Activated effector memory CD4-positive, alpha-beta T cell treated with anti-CD3 and anti-CD28 coated beads, Interleukin-2, amount 50 U/mL, for 16 hours (primary cell): ENCODE data around the gene CRIM1.

ENCODE experiments used
- DNase-seq: peaks from one replicate; pipeline ENCODE4 v3.0.0-alpha.2; 2020

Gene CRIM1

DNA sequence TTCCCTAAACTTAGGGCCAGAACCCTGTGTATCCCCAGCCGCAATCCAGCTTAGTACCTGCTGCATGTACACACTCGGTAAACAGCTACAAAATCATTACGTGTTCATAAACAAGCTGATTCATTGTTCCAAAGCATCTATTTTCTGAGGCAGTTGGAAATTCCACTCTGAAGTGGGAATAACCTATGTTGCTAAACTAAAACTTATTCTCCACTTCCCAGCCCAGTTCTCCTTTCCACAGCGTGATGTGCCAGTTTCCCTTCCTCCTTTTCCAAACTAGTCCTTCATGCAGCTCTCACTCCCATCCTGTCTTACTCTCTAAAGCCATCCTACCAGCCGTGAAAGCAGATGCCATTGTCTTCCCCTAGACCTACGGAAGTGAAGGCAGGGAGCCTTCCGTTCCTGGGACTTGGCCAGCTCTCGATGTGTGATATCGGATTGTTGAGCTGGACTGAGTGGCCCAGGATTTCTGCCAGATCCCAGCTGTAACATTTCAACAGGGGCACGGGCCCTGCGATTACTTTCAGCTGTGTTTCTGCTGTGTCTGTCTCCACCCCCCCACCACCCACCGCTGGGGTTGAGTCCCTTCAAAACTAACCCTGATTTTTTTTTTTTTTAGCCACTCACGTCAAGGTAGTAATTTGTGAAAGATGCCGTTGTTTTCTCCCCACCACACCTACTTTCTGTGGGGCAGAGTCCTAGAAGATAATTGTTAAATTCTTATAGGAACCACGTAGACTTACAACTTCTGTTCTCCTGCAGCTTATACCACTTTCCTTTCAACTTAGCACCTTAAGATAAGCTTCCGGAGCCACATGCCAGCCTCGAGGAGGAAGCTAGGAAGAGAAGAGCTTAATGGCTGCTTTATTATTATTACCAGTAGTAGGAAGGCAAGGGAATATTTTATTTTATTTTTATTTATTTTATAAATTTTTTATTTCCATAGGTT lies 100.9 kb downstream of the CRIM1 start:
- DNase-seq: no peak

DNA sequence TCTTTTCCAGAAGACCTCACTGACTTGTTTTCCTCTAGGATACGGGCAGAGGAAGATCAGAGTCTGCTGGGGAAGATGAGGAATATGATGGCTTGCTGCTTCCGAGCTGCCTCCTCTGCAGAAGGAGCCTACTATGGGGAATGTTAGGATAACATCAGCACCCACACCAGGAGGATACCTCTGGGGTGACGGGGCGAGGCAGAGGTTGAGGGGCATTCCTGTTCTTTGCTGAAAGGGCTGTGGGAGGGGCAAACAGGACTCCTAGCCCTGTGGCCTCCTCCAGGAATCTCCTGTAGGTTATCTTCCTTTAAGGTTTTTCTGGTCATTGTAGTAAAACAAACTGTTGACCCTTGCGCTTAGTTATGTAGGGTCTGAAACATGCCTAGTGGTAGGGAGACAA lies 102.5 kb downstream of the CRIM1 start:
- DNase-seq: no peak

DNA sequence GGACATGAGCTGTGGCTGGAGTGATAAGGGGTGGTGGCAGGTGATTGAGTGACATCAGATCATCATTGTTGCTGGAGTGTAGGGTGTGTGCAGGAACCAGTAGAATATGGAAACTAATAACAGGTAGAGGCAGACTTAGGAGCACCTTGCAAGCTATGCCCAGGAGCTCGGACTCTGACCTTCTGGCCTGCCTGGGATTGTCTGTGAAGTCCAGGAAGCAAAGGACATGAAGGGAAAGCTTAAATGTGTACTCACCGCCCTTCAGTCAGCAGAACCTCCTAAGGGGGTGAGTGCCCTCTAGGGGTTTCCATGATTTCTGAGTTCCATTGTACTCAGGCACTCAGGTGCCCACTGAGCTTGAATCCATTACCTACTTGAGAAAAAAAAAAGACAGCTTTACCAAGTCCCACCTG lies 104.2 kb downstream of the CRIM1 start:
- no peak for DNase-seq

DNA sequence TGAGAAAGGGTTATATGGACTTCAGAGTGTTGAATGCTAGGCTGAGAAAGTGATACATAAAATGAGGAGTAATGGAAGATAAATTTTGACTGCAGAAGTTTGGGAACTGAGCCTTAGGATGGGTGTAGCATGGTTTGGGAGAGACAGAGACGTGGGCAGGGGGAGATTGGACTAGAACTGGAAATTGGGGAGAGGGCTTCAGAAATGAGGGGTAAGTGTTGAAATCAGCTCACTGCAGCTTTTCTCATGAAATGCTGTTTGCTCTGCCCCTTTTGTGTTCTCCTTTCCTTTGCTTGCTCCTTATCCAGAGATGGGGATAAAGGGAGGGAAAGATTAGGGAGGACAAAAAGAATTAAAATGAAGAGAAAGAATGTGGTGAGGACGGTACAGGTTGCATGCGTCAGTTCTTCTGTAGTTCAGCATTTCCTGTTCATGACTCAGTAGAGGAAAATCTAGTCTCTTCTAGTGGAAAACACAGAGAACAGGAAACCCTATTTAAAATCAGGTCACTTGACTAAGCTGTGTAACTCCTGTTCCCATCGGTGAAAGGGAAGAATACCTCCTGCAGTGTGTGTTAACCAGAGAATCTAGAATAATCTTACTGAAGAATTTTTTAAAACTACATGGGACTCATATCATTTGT lies 105.6 kb downstream of the CRIM1 start:
- no peak for DNase-seq

DNA sequence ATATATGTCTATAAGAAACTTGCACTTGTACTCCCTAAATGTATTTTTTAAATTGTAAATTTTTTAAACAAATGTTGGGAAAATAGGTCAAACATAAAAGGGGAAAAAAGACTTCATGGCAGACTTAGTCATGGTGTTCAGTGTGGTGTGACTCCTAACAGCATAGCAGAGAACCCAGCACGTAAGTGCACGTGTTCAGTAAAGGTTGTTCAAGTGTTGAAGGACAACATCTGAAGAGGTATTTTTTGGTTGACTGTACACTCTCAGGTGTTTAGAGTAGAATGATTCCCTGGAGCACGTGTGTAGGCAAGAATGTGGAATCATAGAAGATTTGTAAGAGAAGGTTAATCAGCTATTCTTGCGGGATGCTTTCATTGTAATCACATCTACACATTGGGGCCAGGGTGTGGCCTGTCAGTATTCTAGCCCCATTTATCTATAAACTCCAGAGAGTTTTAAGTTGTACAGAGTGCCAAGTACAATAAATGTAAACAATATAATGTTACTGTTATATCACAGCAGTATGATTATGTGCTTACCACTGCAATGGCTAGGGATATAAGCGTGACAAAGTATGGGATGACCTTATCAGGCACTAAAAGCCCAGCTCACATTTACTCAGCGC lies 106.8 kb downstream of the CRIM1 start:
- no peak for DNase-seq

DNA sequence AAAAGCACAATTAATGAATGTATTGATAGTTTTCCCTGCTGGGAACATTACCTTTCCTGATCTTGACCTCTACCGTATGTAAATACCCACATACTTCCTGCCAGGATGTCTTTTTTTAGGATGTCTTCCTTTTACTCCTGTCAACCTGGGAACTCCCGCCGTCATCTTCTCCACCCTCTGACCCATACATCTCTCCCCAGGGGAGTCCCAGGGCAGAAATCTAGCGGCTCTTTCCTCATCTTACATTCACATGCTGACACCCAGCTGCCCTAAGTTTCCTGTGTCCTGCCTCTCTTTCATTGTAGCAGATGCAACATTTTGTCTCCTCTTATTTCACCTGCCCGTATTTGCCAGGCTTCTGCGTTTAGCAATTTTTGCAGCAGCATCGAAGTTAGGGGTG lies 107.8 kb downstream of the CRIM1 start:
- no peak for DNase-seq

DNA sequence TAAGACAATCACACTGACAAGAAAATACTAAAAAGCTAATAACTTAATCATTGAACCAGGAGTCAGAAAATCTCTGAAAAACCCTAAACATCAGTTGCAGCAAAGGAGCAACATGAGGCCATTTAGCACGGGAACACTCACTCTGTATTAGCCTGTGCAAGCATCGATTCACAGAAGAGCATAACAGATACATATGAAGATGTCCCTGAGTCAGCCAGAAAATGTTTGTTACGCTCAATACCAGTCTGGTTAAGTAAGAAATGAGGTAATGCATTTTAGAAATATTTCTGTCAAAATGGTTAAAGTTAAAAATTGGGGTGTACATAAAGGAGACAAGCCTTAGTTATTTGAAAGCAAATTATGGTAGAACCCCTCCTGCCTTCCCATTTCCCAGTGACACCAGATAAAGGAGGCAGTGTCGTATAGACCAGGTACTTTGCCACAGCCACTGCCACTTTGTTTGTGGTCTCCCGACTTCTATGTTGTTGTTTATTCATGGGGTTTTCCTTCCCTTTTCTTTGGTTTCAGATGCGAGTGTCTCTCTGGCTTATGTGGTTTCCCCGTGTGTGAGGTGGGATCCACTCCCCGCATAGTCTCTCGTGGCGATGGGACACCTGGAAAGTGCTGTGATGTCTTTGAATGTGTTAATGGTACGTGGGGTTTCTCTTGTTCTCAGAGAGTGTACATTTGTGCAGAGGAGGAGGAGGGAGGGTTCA lies 108.6 kb downstream of the CRIM1 start:
- DNase-seq: no peak

DNA sequence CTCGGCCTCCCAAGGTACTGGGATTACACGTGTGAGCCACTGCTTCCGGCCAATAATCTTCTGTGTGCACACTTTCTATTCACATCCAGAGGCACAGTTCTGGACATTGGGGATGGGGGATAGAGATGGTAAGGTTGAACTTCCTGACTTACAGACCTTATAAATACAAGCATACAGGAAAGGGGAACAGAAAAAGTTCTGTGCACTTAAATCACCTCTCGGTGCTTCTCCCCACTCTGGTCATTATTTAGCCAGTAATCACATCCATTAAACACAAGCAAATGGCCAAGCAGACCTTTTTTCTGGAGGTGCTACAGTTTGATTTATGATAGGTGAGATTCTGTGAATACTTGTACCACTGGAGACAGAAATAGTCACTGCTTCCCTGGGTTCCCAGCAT lies 110.6 kb downstream of the CRIM1 start:
- DNase-seq: no peak

DNA sequence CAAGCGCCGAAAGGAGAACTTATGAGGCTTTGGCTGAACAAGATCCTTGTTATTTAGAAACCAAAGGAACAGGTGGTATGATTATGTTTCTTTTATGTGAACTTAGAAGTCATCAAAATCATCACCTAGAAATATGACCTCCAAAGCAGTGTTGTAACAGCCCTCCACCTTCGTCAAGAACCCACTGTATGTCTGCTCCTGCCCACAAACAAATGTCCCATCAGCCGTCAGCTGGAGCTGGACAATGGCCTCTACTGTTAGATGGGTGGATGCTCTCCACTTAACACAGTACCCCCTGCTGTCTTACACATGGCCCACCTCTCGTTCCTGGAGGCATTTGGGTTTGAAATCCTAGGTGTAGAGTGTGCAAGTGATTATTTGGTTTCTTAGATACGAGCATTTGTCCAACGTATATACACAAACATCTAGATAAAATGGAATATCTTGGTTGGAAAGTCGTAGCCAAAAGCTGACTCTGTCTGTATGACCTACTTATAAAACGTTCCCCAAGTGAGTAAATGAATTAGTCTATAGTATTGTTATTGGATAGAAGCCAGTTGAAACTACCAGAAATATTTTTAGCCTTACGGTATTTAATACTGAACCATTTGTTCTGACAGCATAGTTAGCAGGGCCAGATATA lies 113.0 kb downstream of the CRIM1 start:
- DNase-seq: no peak

DNA sequence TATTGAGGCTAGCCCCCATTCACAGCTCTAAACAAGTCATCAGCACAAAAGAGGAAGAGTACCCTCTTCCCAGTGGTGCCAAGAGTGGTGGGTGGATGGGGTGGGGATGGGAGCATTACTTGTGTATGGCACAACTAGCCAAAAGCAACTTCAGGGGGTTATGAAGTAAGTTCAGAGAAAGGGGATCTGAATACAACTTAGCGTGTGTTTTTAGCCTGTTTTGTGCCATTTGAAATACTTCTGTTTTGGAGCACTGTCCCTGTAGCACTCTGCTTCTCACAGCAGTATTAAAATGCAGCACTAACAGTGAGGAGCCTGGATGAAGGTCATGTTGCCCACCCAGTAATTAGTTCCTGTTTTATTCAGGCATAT lies 113.5 kb downstream of the CRIM1 start:
- no peak for DNase-seq

DNA sequence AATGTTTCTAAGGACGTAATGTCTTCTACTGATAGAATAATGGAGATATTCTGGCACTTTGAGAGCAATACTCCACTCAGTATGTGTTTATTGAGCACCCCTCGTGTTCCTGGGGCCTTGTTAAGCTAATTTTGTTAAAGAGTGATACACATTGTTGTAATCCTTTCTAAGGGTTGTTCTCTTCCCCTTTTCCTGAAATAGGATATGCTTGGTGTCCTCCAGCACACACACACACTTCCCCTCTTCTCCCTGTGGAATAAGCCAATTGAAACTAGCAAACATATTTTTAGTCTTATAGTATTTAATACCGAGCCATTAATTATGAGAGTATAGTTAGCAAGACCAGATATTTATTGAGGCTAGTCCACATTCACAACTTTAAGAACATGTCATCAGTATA lies 114.1 kb downstream of the CRIM1 start:
- DNase-seq: no peak

DNA sequence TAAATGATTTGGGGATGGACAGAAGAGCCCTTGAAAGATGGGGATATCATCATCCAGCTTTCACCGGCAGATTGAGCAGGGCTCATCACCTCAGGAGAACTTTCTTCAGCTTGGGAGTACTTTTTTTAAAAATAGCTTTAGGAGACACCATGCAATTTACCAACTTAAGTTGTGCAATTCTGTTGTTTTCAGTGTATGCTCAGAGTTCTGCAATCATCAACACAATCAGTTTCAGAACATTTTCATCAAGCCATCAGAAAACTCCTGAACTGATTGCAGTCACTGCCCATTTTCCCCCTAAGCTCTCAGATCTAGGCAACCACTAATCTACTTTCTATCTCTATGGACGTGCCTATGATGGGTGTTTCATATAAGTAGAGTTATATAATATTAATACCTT lies 117.7 kb downstream of the CRIM1 start:
- no peak for DNase-seq

DNA sequence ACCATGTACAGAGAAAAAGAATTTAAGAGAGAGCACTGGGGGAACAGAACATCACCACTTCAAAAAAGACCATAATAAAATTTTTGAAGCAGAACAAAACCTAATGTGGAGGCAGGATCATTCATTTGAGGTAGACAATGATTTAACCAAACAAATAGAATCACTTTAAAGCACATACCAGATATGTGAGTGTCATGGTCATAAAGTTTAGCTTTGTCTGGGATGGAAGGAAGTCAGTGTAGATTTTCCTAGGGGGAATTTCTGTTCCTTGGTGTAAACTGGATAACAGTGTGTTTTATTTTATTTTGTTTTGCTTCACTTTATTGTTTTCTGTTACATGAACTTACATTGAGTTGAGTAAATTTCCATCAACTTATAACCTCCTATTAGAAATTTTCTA lies 120.8 kb downstream of the CRIM1 start:
- no peak for DNase-seq

DNA sequence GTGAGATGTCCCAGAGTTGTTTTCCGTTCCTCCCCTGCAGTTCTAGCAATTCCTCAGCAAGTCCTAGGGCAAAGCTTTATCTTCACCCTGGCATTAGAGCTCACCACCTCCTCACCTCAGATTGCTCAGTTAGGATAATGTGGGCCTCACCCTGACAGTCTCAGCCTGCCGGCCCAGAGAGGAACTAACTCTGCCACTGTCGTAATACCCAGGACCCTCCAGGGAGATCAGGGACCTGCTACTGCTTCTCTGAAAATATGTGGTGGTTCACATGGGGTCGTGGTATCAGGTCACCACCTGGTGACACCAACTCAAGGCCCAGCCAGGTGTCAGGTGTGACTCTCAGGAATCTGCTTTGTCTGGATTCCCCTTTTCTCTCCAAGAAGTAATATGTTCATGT lies 121.7 kb downstream of the CRIM1 start:
- DNase-seq: no peak

DNA sequence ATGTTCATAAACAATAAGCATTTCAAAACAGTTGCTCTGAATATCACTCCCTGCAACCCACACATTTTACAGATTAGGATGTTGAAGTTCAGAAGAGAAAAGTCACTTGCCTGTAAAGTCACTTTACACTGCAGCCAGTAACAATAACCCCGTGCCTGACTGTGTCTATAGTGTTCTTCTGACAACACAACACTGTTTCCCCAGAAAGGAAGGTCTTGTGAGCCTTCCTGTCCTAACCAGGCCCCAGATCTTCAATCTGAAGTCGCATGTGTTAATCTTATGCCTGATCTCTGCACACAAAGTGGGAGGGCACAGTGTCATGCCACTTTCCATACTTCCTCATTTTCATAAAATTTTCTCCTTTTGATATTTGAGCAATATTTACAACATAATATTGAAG lies 122.2 kb downstream of the CRIM1 start:
- DNase-seq: no peak

DNA sequence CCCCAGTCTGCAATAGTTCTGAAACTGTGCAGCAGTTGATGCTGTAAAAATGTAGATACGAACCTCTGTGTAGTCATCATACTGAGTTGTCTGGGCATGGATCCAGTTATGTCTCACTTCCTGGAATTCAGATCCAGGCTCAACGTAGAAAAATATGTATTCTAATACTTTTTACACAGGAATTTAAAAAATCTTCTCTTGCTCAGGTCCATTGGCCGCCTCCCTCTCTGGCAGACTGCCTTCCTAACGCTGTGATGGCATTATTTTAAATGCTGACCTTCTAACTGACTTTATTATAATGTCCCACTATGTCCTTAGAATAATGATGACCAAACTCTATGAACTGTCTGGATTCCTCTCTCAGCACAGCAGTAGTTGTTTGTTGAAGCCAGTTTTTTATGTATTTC lies 122.8 kb downstream of the CRIM1 start:
- DNase-seq: no peak

DNA sequence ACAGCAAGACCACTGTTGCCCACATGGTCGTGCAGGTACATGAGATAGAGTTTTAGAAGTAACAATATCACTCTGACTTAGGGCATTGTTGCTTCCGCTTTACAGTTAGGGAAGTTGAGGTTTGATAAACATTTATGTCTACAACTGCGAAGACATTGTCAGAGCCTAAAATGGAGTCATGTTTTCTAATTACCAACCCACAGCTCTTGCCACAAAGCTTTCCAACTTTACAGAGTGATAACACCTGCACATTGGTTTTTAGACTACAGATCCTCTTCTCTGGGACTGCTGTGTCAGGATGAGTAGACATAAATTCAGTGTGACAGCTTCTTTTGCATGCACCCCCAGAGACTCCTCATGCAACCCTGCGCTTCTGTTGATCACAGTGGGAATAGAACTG lies 123.4 kb downstream of the CRIM1 start:
- DNase-seq: no peak

DNA sequence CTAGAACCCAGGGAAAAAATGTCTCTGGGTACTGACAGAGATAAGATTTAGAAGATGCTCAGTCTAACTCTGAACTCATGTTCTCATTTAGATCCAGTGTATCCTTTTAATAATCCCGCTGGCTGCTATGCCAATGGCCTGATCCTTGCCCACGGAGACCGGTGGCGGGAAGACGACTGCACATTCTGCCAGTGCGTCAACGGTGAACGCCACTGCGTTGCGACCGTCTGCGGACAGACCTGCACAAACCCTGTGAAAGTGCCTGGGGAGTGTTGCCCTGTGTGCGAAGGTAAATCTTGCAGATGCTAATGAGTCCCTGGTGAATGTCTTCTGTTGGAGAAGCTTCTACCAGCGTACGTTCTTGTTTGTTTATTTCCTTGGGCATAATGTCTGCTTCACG lies 123.8 kb downstream of the CRIM1 start:
- DNase-seq: no peak

DNA sequence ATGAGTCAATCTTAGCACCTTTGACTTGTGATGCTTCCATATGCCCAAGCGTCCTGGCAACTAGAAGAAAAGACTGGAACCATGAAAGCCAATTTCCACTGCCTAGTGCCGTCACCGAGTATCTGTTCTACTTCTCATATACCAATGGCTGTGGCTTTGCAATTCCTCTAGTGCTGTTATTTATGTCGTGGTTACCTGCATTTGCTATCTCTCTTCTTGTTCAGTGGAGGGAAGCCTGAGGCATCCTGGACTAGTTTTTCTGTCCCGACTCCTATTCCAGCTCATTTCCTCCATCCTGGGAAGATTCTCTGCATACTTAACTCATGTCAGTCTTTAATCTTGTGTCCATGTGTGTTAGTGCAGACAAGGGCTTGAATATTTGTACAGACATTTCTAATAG lies 124.5 kb downstream of the CRIM1 start:
- no peak for DNase-seq

DNA sequence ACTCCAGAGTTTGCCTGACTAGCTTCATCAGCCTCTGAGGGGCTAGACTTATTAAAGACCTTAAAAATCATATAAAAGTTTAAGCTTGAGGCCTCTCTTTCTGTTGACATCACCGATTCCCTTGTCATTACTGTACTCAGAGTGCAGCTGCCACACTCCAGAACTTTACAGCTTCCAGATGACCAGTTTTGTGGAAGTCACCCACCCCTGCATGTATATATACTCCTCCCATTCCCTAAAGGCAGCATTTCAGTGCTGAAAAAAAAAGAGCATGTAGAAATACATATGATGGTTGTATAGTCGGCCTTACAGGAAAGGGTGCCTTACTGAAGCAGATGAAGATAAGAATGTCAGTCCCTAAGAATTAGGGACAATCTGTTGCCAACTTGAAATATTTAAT lies 125.1 kb downstream of the CRIM1 start:
- no peak for DNase-seq

DNA sequence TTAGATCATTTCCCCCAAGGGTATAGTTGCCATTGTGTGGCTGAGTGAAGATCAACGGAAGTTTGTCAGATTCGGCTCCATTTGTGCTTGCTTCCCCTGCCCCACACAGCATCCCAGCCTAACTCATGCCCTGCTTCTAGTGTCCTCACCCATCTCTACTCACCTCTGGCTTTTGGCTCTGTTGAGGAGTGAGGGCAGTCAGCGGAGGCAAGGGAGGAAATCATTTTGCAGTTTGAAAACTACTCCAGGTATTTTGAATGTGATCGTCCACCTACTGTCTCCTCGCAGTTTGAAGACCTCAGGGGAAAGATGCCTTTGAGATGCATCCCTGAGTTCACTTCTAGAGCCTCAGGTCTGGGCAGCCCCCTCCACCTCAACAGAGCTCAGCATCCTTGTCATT lies 126.1 kb downstream of the CRIM1 start:
- no peak for DNase-seq

DNA sequence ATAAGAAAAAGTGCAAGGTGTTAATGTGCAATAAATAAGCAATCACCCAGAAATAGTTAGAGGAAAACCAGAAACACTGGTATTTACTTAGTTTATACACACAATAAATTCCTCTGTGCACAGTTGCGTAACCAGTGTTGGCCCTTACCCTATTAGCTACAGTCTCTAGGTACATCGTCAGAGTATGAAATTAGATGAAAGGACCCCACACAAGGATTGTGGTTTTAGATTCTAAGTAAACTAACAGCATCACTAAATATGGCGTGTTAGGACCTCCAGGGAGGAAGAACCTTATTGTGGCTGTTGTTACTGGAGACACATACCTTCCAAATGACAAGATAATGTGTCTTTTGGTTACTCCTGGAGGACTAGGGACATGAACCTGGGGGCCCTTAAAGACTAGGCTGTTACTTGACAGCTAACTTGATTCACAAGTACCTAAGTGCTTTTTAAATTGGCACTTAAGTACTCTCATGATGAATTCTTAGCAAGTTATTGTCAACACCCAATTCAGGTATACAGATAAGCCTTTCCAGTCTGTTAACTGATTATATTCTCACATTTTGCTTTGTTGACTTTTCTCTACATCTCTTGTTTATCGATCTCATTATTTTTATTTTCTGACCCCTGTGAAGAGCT lies 127.1 kb downstream of the CRIM1 start:
- no peak for DNase-seq
